Stimulated activated CD8-positive, alpha-beta memory T cell treated with anti-CD3 and anti-CD28 coated beads, Interleukin-12 subunit alpha, Interleukin-12 subunit beta, amount 100 ng/mL, for 1 hour (primary cell): Measurements from ENCODE around the gene ADAM22.

ENCODE experiments used
- DNase-seq: peaks from one replicate; pipeline ENCODE4 v3.0.0-alpha.2; 2020; ENCODE audit warnings: low read depth

ADAM22 gene

GRCh38 chr7:88167721-88168120 is 233.7 kb downstream of the ADAM22 start:
- no peak for DNase-seq

GRCh38 chr7:88169717-88170320 is 235.8 kb downstream of the ADAM22 start:
- DNase-seq = no peak

GRCh38 chr7:88172842-88173241 is 238.8 kb downstream of the ADAM22 start:
- DNase-seq = no peak

DNA sequence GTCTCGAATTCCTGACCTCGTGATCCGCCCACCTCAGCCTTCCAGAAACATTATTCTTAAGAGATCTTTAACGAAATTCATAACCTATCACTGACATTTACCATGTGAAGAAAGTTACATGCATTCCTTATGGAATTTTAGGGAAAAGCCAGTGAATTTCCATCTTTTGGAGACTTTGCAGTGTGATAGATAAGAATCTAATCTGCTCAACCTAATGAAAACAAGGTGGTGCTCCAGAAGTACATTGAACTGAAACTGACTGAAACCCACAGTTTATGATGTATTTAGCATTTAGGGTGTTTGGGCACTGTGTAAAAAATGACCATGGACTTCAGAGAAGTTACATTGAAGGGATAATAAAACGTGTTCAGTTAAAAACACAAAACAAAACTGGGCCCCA is 242.1 kb downstream of the ADAM22 start:
- no peak for DNase-seq

- DNase-seq = no peak
Measured at GRCh38 chr7:88183051-88183450, 249.0 kb downstream of the ADAM22 start.

DNA sequence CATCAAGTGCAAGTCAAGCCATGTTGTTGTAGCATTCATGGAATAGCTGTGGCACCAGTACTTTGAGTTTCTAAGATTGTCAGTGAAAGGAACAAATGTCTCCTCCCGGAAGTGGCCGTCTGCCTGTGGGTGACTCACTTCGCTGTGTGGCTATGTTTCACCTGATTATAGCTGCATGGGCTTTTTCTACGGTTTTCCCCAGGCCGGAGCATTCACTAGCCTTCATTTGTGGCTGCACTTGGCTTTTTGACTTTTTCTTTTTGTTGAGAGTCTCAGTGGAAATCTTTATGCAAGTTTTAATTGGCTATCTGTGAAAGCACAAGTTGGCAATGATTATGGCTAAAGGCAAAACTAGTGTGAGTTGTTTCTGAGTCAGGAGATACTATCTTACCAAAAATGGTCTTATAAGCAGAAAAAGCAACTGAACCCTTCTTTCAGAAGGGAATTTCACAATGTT is 250.8 kb downstream of the ADAM22 start:
- no peak for DNase-seq

GRCh38 chr7:88185650-88186049 is 251.6 kb downstream of the ADAM22 start:
- no peak for DNase-seq

GRCh38 chr7:88191911-88192310 is 257.9 kb downstream of the ADAM22 start:
- no peak for DNase-seq

- DNase-seq = no peak
Measured at GRCh38 chr7:88200261-88200660, 266.2 kb downstream of the ADAM22 start.

- no peak for DNase-seq
Measured at GRCh38 chr7:88200789-88201188, 266.7 kb downstream of the ADAM22 start.

DNA sequence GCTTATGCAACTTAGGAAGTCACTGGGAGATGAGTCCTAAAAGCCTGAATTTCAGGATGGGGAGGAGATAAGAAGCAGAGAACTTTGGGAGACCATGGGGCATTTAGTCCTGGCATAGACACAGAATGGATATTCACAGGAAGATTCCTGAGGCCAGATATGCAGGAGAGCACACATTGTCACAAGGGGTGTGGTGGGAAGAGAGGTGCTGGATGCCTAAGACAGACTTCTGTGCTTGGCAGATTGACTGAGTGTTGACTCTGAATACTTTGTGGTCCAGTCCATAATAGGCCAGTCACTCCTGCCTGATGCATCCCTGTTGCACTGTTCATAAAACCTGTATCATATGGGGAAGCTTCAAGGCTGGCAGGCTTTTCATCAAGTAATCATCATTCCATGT is 267.3 kb downstream of the ADAM22 start:
- no peak for DNase-seq

DNA sequence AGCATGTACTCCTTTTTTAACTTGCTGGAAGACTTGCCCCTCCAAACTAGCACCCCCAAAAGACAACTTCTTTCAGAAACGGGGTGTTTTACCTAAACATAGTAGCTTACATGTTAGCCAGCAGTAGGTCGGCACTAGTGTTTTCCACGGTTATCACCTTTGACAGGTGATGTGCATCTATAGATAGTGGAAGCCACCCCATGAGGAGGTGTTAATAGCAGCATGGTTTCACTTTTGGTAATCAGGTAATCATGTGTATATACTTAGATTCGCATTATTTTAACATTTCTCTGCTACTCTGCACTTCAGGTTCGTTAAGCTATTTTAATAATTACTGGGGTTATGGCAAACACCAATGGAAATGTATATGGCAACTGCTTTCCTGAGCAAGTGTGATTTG is 268.2 kb downstream of the ADAM22 start:
- no peak for DNase-seq

DNA sequence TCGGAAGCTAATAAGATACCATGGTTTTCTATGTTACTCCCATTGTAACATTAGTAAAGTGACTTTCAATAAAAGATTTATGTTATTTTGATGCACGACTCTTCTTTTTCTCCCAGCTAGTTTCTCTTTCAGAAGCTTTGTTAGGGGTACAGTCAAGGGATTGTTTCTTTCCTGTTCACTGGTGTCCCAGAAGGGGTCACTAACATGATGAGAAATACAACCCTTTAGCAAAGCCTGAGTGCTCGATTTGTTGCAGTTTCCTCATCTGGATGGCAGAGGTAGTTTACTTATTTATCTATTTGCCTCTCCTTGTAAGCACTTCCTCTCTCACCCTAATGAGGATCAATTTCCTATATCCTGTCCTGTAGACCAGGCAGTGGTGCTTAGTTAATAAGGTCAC is 268.7 kb downstream of the ADAM22 start:
- DNase-seq = no peak

DNA sequence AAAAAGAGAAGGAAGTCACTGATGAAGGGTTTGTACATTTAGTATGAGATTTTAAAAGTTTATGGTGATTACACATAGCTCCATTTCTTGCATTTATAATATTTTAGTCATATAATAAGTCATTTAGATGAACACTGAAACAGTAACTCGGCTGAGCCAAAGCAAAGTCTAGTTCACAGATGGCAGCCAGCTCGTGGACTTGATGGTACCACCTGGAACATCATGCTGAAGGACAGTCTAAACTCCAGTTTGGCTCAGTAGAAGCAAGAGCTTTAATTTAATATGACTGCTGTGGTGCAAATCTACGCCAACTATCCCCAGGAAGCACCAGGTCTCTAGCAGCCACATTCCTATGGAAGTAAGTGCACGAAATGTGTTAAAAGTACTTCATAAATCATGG is 269.4 kb downstream of the ADAM22 start:
- no peak for DNase-seq

DNA sequence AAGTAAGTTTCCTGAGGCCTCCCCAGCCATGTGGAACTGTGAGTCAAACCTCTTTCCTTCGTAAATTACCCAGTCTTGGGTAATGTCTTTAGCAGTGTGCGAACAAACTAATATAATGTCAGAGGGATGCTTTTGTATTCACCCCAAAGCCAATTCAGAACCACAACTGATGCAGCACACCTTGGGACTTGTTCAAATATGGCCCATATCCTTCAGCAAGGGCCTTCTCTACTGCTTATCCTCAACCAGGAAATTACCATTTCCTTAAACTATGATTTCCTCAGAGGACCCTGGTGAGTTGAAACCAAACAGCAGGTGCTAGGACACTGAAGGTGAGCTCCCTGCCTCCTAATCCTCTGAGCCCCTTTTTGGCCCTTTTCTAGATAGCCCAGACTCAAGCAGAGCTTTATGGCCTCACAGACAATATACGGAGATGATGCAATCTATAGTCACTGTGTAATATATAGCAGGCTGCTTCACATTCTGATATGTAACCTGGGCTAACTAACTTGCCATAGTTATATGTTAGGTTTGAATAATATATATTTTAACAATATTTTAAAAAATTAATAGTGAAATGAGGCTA is 270.6 kb downstream of the ADAM22 start:
- DNase-seq = no peak

DNA sequence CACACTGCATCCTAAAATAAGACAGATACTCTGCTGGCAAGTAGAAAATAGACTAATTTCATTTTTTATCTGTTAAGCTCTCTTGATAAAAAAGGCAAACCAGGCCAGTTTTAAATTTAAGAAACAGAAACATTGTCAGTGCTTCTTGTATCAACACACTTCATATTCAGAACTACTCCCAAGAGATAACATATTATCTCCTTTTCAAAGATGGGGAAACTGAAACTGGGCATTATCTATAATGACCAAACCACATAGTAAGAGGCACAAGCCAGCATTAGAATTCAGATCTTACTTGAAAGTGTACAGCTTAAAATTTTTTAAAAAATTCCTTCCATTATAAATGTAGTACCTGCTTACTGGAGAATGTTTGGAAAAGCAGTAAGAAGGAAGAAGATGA is 271.1 kb downstream of the ADAM22 start:
- DNase-seq = no peak

GRCh38 chr7:88206254-88206653 is 272.2 kb downstream of the ADAM22 start:
- no peak for DNase-seq

DNA sequence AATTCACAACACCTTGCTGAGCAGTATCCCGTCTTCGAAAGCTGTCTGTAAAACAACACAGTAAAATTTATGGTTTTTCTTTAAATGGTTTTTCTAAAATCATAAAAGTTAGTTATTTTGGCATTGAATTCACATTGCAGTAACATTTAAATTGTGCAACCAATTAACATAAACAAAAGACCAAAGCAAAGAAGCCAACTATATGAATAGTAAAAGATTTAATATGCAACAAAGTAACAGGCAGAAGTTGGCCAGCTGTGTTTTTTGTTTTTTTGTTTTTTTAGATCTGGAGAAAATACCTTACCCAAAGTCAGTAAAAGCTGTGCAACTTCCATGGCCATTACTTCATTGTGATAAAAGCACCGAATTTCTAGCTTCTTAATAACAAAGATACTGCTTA is 274.5 kb downstream of the ADAM22 start:
- no peak for DNase-seq

GRCh38 chr7:88212918-88213317 is 278.9 kb downstream of the ADAM22 start:
- DNase-seq = no peak

DNA sequence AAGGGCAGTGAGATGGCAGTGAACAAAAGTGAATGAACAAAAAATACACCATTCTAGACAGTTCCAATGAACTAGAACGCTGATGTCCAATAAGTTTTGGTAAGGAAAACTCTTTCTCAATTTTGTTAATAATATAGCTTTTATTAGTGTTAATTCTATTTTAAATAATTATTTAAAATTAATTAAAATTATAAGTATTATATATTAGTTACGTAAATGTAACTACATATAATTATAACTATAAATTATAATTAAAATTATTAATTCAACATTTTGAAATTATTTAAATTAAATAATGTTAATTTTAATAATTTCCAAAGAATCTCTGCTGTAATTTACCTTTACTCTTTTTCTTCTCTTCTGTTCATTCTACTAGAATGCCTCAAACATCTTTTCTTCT is 280.4 kb downstream of the ADAM22 start:
- no peak for DNase-seq

GRCh38 chr7:88215295-88215694 is 281.2 kb downstream of the ADAM22 start:
- DNase-seq = no peak

DNA sequence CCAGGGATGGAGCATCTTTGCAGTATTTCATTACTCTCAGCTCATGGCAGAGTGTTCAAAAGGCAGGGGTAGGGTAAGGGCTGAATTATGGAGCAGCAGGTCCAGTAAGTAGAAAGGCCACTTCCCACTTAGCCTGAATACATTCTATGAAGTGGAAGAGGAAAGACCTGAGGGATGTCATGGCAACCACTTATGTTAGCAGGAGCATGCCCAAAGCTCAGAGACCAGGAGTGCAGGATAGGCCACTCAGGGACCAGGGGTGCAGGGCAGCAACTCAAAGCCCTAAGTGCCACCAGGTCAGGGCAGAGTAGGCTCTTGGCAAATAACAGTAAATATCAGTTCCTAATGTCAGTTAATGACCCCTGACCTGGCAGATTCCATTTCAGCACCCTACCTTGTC is 282.2 kb downstream of the ADAM22 start:
- no peak for DNase-seq

- DNase-seq = no peak
Measured at GRCh38 chr7:88217675-88218428, 283.8 kb downstream of the ADAM22 start.

DNA sequence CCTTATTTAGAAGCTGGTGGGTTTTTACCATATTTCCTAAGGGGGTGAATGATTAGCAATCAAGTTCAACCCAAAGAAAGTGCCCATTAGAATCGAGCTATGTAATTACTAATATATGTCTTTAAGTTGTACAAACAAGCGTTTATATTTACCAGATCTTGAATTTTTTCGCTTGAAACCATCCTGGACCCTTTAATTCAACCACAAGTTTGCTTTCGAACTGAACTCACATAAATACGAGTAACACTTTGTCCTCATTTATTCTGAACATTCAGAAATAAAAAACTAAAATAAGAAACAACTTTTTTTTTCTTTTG is 284.3 kb downstream of the ADAM22 start:
- DNase-seq = no peak
